ENCODE measurements around the gene ADAMTS1. TPM values are rescaled to one million over a fixed set of nuclear protein-coding genes. Genes with fewer than 3 reads are reported as not detected.

The ADAMTS1 gene
- total RNA-seq, 1 experiment from 2014 or later, result 17.8 TPM

DNA sequence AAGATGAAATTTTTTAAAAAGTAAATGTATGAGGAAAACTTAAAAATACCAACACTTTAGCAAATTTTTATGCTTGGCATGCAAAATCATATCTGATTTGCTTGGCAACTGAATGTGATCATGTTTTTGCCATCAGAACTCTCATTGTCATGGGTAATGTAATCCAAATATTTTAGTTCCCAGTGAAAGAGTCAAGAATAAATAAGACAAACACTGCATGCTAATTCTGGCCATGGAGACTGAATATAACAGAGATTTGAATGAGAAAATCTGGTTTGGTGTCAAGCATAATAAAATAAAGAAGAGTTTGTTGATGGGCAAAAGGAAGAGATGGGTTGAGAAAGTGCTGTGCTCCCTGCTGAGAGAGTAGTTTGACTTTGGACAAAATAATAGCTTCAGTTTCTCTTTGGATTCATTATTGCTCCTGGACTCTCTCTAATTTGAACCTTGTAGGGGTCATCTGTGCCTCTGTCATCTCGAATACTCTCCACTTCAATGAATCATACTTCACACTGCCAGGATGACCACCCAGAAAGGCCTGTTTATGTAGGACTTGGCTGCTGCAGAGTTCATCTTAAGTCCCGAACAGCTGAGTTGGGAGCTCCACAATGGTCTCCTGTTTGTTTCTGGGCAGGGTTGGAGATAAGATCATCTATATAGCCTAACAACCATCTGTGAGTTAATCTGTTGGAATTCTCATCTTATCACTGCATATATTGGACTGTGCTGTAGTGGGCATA, 34.4 kb downstream of the ADAMTS1 start:
- no peak overlapping the region for H3K4me2 ChIP-seq (ENCODE audit: insufficient read depth, insufficient read length, low read length)
- no peaks in the 10 kb centered on the region for H3K36me3 Mint-ChIP-seq (ENCODE audit: insufficient read depth in 1 of 3, low read depth in 3 of 3)
- H3K27ac Mint-ChIP-seq, result no peak overlapping the region; a peak in 1 of 7 replicates
- no peaks in the 10 kb centered on the region for H3K27me3 ChIP-seq (ENCODE audit: insufficient read depth, low read length)
- no peaks in the 10 kb centered on the region for H3K9me3 Mint-ChIP-seq
- H3K23me2 ChIP-seq (ENCODE audit: insufficient read length, low read depth, low read length, poor library complexity, severe bottlenecking), result no peaks in the 10 kb centered on the region
- no peak overlapping the region for H3K4ac ChIP-seq (ENCODE audit: low read depth, low read length)
- H2BK5ac ChIP-seq (ENCODE audit: insufficient read length, low read length), result no peak overlapping the region
- H3K79me2 ChIP-seq (ENCODE audit: insufficient read depth, low read length), result no peaks in the 10 kb centered on the region
- H4K8ac ChIP-seq (replicated peaks; ENCODE audit: insufficient read length, low read depth, low read length), result no peak overlapping the region
- no peak overlapping the region for H2BK120ac ChIP-seq (ENCODE audit: low read depth, low read length, poor library complexity, severe bottlenecking)
- peaks cover 3 to 7% of the 10 kb centered on the region in 2 experiments; a peak in 3 of 4 replicates for H3K4me1 Mint-ChIP-seq
- no peak overlapping the region for H2AFZ ChIP-seq (ENCODE audit: low read length)
- no peak overlapping the region for H3K23ac ChIP-seq (ENCODE audit: insufficient read length, low read depth, low read length)
- no peak for DNase-seq
- no peak overlapping the region for H2BK15ac ChIP-seq (ENCODE audit: low read depth, low read length)
- no peaks in the 10 kb centered on the region for H3K9me3 ChIP-seq (ENCODE audit: control insufficient read depth, low read depth, low read length)
- TF ChIP-seq CTCF (conservative IDR thresholded peaks at IDR 0.05), result no peak
- H3K79me1 ChIP-seq (ENCODE audit: insufficient read depth, low read depth, low read length, poor library complexity, severe bottlenecking), result no peaks in the 10 kb centered on the region
- no peaks in the 10 kb centered on the region for H3K27me3 Mint-ChIP-seq (ENCODE audit: low read depth)
- H3K18ac ChIP-seq (ENCODE audit: insufficient read length, low read depth, low read length), result no peak overlapping the region
- no peaks in the 10 kb centered on the region for H3K4me1 ChIP-seq (ENCODE audit: insufficient read depth, low read length)
- H3K14ac ChIP-seq (ENCODE audit: insufficient read depth, low read length), result no peak overlapping the region
- no peak overlapping the region for H2BK12ac ChIP-seq (ENCODE audit: insufficient read length, low read depth, low read length)
- H3K56ac ChIP-seq (ENCODE audit: insufficient read length, low read depth, low read length), result no peak overlapping the region
- no CpG with 5 or more reads among the region's 2 CpGs for WGBS (ENCODE audit: extremely low coverage, insufficient read length, low lambda C conversion rate)
- H3K9ac ChIP-seq (ENCODE audit: extremely low read depth, insufficient read length, low read length), result no peak overlapping the region
- no peak overlapping the region for H3K4me3 Mint-ChIP-seq
- H4K20me1 ChIP-seq (ENCODE audit: control insufficient read depth, insufficient read depth, insufficient read length), result no peaks in the 10 kb centered on the region
- no peak overlapping the region for H3K27ac ChIP-seq (ENCODE audit: insufficient read length, low read depth, low read length)
- no peak overlapping the region for H2AK5ac ChIP-seq (ENCODE audit: insufficient read length, low read length)
- H2BK20ac ChIP-seq (ENCODE audit: low read depth, low read length, poor library complexity, severe bottlenecking), result no peak overlapping the region
- no peak overlapping the region for H4K5ac ChIP-seq (ENCODE audit: insufficient read length, low read depth, low read length)
- H4K91ac ChIP-seq (ENCODE audit: insufficient read length, low read depth, low read length), result no peak overlapping the region
- H3T11ph ChIP-seq (ENCODE audit: low read length), result no peak overlapping the region
